ENCODE measurements around the gene KLHL30.
A peak's percentile ranks its signal among the peaks of the same experiment; 100 is the strongest.

KLHL30 gene

DNA sequence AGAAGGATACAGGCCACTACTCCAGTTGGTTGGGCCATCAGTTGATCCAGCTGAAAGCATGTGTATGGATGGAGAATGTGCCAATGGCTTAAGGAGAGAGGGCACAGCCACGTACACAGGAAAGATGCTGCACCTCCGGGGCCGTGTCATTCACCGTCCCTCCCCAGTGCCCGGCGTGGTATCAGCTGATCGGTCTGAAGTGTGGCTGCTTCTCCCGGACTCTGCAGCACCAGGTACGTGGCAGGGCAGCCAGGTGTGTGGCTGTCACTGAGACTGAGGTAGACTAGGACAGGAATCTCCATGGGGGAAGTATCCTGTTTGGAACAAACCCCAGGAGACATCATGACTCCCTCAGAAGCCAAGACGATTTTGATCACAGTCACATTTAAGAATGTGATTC lies 16.1 kb downstream of the KLHL30 start:
- Mint-ChIP-seq H3K4me3 (no peak overlapping the region), H3K4me1 (ENCODE audit: low read depth) (peaks cover 4% of the 10 kb centered on the region), H3K27ac (no peak overlapping the region), H3K9me3 (no peaks in the 10 kb centered on the region), H3K36me3 (ENCODE audit: low read depth) (no peaks in the 10 kb centered on the region), H3K27me3 (peaks cover 5% of the 10 kb centered on the region)

DNA sequence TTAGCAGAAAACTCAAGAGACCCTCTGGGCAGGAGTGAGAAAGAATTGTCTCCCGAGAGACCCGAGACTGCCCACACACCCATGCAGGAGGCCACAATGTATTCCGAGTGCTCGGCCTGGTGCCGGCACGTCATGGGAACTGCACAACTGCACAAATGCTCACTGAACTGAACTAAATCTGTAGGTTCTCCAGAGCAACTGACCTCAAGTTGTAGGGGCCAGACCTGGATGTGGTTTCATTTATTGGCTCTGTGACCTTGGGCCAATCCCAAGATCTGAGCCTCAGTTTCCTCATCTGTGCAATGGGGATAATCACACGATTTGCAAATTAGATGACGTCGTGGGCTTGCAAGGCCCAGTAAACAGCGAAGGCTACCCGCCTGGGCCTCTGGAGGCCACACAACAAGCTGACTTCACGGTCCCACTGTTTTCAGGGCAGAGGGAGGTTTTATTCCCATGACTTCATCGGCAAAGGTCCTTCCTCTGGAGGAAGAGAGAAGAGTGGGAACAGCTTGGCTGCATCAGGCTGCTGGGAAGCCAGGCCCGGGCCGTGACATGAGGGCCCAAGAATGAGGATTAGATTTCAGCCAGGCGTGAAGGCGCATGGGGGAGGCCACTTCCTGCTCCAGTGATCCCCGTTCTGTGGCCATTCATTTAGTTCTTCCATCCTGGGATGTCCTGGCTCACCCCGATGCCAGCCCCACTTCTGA lies 16.7 kb downstream of the KLHL30 start:
- Mint-ChIP-seq H3K4me3 (no peak overlapping the region), H3K27me3 (peaks cover 6% of the 10 kb centered on the region), H3K27ac (no peak overlapping the region), H3K36me3 (ENCODE audit: low read depth) (no peaks in the 10 kb centered on the region), H3K4me1 (ENCODE audit: low read depth) (peaks cover 4% of the 10 kb centered on the region), H3K9me3 (no peaks in the 10 kb centered on the region)

DNA sequence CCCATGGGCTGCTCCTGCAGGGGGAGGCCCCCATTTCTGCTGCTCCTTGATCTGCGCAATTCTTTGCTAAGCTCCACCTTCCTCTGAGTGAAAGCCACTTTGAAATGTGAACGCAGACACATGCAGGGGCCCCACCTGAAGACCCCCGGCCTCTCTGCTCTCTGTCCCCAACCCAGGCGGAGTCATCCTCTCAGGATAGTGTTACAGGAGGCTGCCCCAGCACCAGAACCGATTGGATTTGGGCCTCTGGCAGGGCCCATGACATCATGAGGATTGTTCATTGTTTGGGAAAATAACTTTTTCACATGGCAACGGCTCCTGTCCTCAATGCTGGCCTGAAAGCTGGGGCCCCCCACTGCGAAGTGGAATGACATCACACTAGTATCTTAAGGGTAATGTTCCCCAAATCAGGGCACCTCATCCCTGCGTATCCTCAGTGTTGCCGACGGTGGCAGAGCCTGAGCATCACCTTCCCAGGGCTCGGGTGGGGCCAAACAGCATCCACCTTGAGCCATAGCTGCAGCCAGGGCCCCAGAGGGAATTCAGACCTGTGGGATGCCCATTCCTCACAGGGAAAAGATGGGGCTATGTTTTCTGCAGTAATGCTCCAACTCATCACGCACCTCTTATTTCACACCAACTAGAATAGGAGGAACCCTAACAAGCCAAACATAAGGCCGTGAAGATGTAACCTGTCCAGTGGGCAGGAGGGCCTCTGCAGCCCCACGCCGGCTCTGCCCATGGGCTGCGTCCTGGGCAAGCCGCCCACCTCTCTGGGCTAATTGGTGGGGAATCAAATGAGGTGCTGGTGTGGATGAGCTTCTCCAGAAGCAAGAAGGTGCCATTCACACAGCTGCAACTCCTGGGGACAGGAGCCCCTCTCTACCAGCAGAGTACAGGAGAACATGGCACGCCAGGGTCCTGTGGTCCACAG lies 17.6 kb downstream of the KLHL30 start:
- H3K9me3 Mint-ChIP-seq: no peaks in the 10 kb centered on the region
- H3K27me3 Mint-ChIP-seq: peaks cover 9% of the 10 kb centered on the region
- H3K36me3 Mint-ChIP-seq (ENCODE audit: low read depth): no peaks in the 10 kb centered on the region
- no peak overlapping the region for H3K4me3 Mint-ChIP-seq
- H3K27ac Mint-ChIP-seq: no peak overlapping the region
- peaks cover 8% of the 10 kb centered on the region for H3K4me1 Mint-ChIP-seq (ENCODE audit: low read depth)

DNA sequence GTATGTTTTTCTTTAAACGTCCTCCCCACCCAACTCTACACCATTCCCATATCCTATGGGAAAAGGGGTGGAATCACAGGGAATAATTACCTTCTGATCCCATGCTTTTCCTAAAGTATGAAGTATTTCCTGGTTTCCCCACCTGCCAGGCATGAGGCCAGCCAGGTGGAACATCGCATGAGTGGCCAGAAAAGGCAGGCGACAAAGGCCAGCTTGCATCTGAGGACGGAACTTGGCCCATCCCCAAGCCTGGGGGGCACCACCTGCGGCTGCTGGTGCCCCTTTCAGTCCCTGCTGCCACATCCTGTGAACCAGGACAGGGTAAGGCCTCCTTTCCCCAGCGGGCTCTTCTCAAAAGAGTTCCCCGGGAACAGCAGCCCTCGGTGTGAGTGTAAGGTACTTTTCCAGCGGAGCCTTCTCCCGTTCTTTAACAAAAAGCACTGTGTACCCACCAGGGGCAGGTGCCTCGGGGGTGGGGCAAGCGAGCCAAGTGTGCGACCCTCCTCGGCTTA lies 19.1 kb downstream of the KLHL30 start:
- no peak overlapping the region for H3K27ac Mint-ChIP-seq
- peaks cover 8% of the 10 kb centered on the region for H3K4me1 Mint-ChIP-seq (ENCODE audit: low read depth)
- no peak overlapping the region for H3K4me3 Mint-ChIP-seq
- H3K36me3 Mint-ChIP-seq (ENCODE audit: low read depth): no peaks in the 10 kb centered on the region
- no peaks in the 10 kb centered on the region for H3K9me3 Mint-ChIP-seq
- H3K27me3 Mint-ChIP-seq: peaks cover 9% of the 10 kb centered on the region

DNA sequence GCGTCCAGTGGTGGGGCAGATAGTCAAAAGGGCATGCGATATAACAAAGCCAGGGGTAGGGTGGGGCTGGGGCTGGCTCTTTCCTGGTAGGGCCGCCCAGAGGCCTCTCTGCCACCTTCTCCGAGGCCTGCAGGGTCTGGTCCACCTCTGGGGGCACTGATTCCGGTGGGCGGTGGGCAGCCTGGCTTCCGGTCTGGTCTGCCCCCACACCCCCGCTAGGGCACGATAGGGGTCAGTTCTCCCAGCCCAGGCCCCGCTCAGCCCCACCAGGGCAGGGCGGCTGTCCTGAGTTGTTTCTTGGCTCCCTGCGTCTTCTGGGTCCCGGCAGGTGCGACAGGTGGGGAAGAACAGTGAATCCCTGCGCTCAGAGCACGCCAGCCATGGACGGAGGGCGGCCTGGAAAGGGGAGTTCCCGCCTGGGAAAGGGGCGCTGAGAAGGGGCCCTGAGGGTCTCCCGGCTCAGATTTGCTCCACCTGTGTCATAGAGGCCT lies 19.6 kb downstream of the KLHL30 start:
- peaks cover 12% of the 10 kb centered on the region for H3K27me3 Mint-ChIP-seq
- H3K9me3 Mint-ChIP-seq: no peaks in the 10 kb centered on the region
- no peak overlapping the region for H3K27ac Mint-ChIP-seq
- H3K36me3 Mint-ChIP-seq (ENCODE audit: low read depth): no peaks in the 10 kb centered on the region
- no peak overlapping the region for H3K4me3 Mint-ChIP-seq
- H3K4me1 Mint-ChIP-seq (ENCODE audit: low read depth): peaks cover 8% of the 10 kb centered on the region

DNA sequence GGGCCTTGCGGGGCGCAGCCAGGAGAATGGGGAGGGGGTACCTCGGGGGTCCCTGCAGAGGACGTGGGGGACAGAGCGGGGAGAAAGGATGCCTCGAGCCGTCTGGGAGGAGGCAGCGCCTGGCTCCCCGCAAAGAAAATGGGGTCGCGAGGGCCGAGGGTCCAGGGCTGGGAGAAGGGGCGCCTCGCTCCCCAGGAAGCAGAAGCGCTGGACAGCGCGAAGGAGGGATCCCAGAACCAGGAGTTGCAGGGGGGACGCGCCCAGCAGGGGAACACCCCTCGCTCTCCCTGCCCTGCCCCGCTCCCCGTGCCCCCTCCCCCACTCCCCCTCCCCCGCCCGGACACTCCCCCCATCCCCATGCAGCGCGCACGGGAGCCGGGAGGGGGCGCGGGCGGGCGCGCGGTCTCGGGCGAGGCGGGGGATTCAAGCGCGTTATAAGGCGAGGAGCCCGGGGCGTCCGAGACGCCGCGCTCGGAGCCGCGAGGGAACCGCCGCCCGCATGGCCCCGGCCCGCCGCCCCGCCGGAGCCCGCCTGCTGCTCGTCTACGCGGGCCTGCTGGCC lies 20.1 kb downstream of the KLHL30 start, which contains the start of gene ERFE:
Gene ERFE, plus strand, starts transcription at position 462 of the 562 bp plus-strand sequence. Its CDS starts 38 bp downstream, at position 500.
- H3K36me3 Mint-ChIP-seq (ENCODE audit: low read depth): no peaks in the 10 kb centered on the region
- H3K9me3 Mint-ChIP-seq: no peaks in the 10 kb centered on the region
- peaks cover 8% of the 10 kb centered on the region for H3K4me1 Mint-ChIP-seq (ENCODE audit: low read depth)
- peak within 1 kb of the TSS; percentile 60 for H3K4me3 Mint-ChIP-seq
- no peak within 1 kb of the TSS for H3K27ac Mint-ChIP-seq
- peaks cover 15% of the 10 kb centered on the region for H3K27me3 Mint-ChIP-seq

DNA sequence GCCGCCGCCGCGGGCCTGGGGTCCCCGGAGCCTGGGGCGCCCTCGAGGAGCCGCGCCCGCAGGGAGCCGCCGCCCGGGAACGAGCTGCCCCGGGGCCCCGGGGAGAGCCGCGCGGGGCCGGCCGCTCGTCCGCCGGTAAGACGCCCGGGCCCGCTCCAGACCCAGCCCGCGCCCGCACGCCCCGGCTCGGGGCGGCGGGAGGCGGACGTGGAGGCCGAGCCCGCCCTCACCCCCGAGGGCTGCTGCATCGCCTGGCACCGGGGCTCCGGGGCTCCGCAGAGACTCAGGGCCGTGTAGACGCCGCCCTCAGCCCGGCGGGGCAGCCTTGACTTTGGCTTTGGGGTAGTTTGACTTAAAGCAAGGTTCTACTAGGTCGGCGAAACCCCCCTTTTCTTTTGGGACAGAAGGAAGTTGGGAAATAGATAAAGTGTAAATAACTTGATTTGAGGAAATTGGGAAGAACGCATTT lies 20.6 kb downstream of the KLHL30 start:
- Mint-ChIP-seq H3K4me1 (ENCODE audit: low read depth) (peaks cover 8% of the 10 kb centered on the region), H3K36me3 (ENCODE audit: low read depth) (no peaks in the 10 kb centered on the region), H3K4me3 (peak overlapping the region; percentile 60), H3K9me3 (no peaks in the 10 kb centered on the region), H3K27ac (no peak overlapping the region), H3K27me3 (peaks cover 15% of the 10 kb centered on the region)

DNA sequence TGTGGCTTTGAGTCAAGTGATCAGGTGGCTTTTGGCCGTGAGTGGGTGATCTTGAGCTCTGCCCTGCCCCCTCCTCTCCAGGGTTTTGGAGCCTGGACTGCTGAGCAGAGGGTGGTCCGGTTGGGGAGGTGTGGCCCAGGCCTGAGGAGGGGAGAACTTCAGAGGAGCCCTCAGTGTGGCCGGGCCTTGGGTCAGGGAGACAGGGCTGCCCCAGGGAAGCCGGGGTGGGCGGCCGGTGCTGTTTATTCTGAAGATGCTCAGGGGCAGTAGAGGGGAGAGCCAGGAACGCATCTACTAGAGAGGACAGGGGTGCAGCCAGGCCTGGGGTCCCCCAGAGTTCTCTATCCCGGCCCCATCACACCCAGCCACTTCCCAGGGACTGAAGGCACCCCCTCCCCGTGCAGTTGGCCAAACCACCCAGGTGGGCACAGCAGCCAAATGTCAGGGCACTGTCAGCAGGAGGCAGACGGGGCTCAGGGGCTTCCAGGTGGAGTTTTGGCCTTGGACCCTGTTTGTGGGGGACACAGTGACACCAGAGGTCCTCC lies 21.3 kb downstream of the KLHL30 start:
- H3K9me3 Mint-ChIP-seq: no peaks in the 10 kb centered on the region
- no peak overlapping the region for H3K27ac Mint-ChIP-seq
- H3K4me1 Mint-ChIP-seq (ENCODE audit: low read depth): peaks cover 8% of the 10 kb centered on the region
- H3K36me3 Mint-ChIP-seq (ENCODE audit: low read depth): no peaks in the 10 kb centered on the region
- peaks cover 20% of the 10 kb centered on the region for H3K27me3 Mint-ChIP-seq
- H3K4me3 Mint-ChIP-seq: peak overlapping the region; percentile 60

DNA sequence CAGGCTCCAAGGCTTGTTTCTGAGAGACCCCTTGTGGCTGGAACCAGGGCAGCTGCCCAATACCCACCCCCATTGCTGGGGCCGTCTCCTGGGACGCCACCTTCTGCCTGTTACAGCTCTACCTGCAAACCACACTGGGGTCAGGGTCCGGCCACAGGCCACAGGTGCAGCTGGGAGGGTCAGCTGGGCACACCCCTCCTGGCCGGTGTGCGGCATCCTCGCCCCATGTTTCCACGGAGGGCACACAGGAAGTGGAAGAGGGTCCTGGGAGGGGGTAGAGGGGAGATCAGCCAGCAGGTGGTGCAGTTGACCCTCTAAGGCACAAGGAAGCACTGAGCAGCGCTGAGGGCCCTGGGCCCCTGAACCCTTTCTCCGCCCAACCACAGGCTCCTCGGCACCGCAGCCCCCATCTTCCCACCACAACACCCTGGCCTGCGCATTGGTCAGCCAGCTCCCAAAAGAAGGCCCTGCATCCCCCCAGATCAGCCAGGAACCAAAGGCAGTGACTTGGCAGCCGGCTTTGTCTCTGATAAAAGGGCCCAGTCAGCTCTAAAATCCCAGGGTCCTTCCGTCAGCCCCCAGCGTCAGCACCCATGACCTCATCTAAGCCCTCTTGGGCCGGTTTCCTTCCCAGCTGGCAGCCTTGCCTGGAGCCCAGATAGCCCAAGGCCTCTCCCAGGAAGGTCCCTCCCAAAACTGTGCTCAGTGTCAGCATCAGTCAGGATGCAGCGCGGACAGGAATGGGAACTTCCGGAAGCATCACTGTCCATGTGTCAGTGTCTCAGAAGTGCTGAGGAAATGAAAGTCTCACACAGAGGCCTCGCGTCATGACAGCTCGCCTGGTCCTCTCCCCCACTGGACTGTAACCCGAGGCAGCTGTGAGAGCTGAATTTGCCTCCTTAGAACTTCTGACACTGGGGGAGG lies 22.0 kb downstream of the KLHL30 start:
- Mint-ChIP-seq H3K27me3 (peaks cover 26% of the 10 kb centered on the region), H3K4me3 (no peak overlapping the region), H3K27ac (no peak overlapping the region), H3K4me1 (ENCODE audit: low read depth) (peaks cover 8% of the 10 kb centered on the region), H3K36me3 (ENCODE audit: low read depth) (no peaks in the 10 kb centered on the region), H3K9me3 (no peaks in the 10 kb centered on the region)

DNA sequence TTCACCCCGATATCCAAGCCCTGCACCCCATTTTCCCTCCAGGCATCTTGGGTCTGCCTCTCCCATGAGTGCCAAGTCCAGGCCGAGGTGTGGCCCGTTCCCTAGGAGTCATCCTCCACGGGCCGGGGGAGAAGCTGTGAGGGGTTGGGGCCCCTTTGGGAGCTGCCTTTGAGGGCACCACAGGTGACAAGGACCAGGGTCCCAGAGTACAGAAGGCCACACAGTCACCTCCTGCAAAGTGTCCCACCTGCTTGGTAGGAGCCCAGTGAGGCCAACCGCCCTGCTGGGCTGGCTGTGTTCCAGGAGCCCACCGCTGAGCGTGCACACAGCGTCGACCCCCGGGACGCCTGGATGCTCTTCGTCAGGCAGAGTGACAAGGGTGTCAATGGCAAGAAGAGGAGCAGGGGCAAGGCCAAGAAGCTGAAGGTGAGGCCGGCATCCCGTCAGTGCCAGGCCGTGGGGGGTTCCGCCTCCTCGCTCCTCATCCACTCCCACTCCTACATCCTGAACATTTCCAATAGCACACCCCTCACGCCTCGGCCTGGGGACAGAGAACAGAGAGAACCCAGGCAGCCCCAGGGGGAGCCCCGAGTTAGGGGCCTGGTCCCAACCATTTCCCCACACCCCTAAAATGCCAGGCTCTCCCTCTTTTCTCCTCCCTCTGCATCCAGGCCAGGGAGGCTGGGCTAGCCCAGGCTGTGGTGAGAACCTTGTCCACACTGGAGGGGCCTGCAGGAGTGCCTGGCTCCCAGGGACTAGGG lies 23.0 kb downstream of the KLHL30 start:
- peaks cover 8% of the 10 kb centered on the region for H3K4me1 Mint-ChIP-seq (ENCODE audit: low read depth)
- no peak overlapping the region for H3K4me3 Mint-ChIP-seq
- peaks cover 26% of the 10 kb centered on the region for H3K27me3 Mint-ChIP-seq
- H3K27ac Mint-ChIP-seq: no peak overlapping the region
- H3K36me3 Mint-ChIP-seq (ENCODE audit: low read depth): no peaks in the 10 kb centered on the region
- H3K9me3 Mint-ChIP-seq: no peaks in the 10 kb centered on the region

DNA sequence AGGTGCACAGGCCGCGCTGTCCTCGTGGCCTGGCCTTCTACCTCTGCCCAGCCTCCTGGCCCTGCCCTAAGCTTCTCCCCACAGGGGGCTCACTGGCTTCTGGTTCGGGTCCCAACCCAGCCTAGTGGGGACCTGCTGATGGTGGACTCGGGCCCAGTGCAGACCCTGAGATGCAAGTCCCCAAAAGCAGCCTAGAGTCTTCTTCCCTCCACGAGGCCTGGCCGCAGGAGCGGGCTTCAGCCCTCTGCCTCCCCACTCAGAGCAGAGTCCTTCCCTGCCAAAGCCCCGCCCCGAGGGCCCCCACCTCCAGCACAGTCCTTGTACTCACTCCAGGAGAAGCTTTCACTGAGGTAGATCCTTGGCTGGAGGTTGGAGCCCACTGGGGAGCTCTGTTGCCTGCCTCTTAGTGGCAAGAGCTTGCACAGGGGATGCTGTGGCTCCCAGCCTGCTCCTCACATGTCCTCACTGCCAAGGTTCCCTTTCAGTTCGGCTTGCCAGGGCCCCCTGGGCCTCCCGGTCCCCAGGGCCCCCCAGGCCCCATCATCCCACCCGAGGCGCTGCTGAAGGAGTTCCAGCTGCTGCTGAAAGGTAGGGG lies 23.9 kb downstream of the KLHL30 start:
- peaks cover 26% of the 10 kb centered on the region for H3K27me3 Mint-ChIP-seq
- no peak overlapping the region for H3K4me3 Mint-ChIP-seq
- H3K9me3 Mint-ChIP-seq: no peaks in the 10 kb centered on the region
- H3K4me1 Mint-ChIP-seq (ENCODE audit: low read depth): peaks cover 8% of the 10 kb centered on the region
- no peaks in the 10 kb centered on the region for H3K36me3 Mint-ChIP-seq (ENCODE audit: low read depth)
- no peak overlapping the region for H3K27ac Mint-ChIP-seq

DNA sequence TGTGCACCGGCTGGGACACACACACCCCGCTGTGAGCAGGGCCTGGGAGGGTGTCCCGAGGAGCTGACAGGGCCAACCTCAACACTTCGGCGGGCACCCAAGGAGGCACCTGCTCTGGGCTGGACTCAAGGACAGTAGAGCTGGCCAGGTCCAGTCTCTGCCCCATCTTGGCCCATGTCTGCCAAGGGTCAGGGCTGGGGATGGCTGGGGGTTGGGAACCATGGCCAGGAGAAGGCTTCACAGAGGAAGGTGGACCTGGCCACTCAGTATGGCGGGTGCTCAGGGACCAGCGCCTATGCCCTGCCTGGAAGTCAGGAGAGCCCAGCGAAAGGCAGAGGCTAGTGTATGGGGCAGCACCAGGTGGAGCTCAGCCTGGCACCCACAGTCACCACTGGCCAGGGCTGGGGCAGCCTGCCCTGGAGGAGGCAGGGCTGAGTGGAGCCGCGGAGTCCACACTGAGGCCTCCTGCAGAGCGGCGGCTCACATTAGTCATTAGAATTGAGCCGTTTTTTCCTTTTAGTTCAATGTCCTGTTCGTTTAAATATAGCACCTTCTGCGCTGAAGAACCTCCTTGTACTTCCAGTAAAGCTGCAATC lies 24.5 kb downstream of the KLHL30 start:
- Mint-ChIP-seq H3K27me3 (peaks cover 26% of the 10 kb centered on the region), H3K4me1 (ENCODE audit: low read depth) (peaks cover 8% of the 10 kb centered on the region)

More for the DNA sequence above, 24.5 kb downstream of the KLHL30 start:
- H3K9me3 Mint-ChIP-seq: no peaks in the 10 kb centered on the region
- H3K36me3 Mint-ChIP-seq (ENCODE audit: low read depth): no peaks in the 10 kb centered on the region
- H3K4me3 Mint-ChIP-seq: no peak overlapping the region
- H3K27ac Mint-ChIP-seq: no peak overlapping the region

All from stimulated activated naive CD8-positive, alpha-beta T cell treated with anti-CD3 and anti-CD28 coated beads, Interleukin-15, Interleukin-2, amounts not matched to agents 100 ng/mL and 50 ng/mL, for 24 hours (primary cell).